ENCODE measurements around the gene FLT1.

The FLT1 gene

DNA sequence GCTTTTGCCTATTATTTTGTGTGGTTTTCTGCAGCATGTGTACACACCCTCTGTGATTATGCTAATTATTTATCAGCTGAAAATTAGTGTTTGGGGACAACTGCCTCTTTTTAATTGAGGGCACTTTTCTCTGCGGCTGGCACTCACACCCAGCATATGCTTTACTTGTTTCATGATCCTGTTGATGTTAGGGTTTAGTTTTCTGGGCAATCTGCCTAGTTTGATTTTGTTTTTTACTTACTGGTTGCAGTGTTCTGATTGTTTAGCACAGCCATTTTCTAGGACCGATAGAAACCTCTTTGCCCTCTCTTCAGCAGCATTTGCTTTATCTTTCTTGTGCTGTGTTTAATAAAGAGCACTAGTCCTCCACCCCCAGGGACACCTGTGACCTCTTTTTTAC is 195.0 kb downstream of the FLT1 start:
- no peak for DNase-seq

DNA sequence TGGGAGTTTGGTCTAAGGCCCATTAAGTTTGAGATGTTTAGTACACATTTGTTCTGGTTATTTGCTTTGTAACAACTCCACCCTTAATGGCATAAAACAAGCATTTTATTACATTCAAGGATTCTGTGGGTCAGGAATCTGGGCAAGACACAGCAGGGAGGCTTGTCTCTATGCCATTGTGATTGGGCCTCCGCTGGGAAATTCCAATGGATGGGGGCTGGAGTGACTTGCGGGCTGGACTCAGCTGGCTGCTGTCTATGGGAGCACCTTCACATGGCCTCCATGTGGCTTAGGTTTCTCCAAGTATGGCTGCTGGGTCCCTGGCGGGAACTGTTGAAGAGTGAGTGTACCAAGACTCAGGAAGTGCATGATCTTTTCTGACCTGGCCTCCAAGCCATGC is 197.6 kb downstream of the FLT1 start:
- no peak for DNase-seq

DNA sequence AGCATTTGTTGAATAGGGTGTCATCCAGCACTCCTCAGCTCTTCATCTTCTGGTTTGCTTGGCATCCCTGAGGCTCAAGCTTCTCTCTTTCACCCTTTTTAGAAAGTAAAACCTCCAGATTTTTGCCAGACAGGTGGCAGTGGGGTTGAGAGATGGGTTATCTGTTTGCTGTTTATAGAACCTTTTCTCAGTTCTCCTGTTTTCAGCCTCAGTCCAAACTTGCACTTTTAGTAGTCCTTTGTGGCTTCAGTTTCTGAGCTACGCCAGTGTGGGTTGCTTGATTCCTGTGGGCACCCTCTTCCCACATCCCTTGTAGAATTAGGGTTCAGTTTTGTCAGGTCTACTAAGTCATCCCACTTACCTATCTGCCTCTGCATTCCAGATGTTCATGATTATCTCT is 208.7 kb downstream of the FLT1 start:
- DNase-seq, result no peak

DNA sequence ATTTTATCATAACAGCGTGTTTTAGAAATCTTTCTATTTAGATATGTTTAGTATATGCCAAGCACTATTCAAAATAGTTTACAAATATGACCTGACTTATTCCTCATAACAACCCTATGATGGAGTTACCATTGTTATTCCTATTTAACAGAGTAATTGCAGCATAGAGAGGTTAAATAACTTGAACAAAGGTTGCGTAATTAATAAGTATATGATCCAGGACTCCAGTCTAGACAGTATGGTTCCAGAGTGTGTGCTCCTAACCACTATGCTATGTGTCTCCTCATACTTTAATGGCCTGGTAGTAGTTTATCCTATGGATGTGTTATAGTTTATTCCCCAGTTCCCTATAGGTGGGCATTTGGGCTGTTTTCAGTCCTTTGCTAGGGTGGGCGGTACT is 211.3 kb downstream of the FLT1 start:
- DNase-seq, result no peak

DNA sequence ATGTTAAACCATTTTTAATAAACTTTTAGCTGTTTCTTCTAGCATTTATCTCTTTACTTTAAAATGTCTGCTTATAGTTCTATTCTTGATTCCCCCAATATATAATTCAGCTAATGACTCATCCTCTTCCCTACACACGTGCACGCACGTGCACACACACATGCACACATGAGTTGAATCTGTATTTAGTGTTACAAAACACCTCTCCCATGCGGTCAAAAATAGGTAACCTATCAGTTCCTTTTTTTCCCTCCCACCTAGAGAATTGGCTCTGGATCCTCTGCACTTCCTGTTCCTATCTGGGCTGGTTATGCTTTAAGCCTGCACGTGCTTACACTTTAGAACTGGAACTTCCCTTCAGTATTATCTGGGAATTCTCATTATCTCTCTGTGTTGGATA is 212.5 kb downstream of the FLT1 start:
- DNase-seq, result no peak

DNA sequence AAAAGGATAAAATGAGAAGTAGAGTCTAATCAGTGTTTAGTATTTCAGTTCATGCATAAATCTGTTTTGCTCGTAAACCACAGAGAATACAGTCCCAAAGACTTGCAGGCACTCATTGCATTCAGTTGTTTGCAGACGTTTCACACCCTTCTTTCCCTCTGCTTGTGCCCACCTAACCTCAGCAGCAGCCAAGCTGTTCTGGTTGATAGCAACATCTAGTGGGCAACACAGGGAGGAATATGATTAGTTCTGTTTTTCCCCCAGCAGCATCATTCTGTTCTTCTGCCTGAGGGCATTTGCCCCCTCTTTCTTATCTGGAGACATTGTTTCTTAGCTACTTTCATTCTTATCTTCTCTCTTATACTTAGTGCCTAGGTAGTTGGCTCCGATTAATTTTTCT is 221.0 kb downstream of the FLT1 start:
- no peak for DNase-seq

DNA sequence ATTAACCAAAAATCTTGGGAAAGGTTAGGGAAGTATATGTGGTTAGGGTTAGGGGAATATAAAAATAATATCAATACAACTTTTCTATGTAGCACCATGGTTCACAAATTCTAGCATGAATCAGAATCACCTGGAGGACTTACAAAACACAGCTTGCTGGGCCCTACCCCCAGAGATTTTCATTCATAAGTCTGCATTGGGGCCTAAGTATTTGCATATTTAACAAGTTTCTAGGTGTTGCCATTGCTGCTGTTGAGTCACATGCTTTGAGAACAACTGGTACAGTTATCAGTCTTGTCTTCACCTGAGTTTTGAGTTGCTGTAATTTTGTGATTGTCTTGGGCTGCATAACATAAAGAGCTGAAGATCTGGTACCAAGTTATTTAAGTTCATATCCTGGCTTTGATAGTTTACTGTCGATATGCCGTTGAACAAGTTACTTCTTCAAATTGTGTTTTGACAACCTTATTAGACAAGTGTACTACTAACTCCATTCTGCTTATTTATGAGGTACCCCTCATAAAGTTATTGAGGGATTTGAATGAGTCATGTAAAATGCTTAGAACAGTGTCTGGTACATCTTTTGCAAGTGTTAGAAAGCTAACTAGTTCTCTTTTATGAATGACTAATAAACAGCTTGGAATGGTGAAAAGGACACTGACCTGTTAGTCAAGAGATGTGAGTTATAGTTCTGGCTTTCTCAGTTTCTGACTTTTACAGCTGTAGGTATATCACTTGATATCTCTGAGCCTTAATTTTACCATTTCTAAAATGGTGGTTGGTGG is 223.7 kb downstream of the FLT1 start:
- no peak for DNase-seq

DNA sequence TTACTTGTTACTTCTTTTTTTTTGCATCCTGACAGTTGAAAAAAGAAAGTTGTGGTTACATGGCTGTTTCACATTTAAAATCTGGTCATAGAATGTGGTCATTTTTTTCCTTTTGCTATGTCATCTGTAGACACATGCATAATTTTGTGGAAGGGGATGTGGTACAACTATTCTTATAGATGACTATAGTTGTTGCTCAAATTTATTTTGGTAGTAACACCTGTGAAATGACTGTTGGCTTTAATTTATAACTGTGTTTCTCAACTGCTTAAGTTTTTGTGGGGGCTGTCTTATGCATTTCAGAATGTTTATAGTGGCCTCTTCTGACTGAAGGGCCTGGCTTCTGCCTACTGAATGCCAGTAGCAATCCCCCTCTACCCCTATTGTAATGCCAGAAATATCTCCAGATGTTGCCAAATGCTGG is 226.1 kb downstream of the FLT1 start:
- DNase-seq, result peak; percentile 87

DNA sequence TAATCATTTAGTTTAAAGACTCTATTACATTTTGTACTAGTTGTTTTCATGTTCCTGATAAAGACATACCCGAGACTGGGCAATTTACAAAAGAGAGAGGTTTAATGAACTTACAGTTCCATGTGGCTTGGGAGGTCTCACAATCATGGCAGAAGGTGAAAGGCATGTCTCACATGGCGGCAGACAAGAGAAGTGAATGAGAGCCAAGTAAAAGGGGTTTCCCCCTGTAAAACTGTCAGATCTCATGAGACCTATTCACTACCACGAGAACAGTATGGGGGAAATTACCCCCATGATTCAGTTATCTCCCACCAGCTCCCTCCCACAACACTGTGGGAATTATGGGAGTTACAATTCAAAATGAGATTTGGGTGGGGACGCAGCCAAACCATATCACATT is 227.4 kb downstream of the FLT1 start:
- peak; percentile 13 for DNase-seq

DNA sequence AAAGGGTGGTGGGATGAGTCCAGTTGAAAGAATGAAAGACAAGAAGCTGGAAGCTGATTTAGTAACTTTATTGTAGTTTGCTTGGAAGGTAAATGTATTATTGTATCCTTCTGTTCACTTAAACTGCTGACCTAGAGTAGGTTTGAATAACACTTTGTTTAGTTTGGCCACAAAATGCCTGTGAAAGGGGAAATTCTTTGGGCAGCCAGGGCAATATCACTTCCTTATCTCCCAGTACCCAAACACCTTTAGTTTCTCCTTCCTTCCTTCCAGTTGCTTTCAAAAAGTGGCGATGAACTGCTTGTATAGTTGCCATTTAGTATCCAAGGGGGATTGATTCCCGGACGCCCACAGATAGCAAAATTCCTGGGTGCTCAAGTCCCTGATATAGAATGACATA is 236.5 kb downstream of the FLT1 start:
- DNase-seq, result no peak

DNA sequence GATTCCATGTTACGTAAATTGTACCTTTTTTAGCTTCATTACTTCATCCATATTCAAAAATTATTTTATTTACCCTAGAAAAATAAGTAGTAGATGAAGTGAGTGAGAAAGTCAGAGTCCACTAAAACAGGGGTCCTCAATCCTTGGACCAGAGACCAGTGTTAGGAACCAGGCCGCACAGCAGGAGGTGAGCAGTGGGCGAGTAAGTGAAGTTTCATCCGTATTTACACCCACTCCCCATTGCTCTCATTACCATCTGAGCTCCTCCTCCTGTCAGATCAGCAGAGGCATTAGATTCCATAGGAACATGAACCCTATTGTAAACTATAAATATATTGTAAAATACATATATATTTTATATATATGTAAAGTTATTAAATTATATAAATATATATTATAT is 237.6 kb downstream of the FLT1 start:
- no peak for DNase-seq

DNA sequence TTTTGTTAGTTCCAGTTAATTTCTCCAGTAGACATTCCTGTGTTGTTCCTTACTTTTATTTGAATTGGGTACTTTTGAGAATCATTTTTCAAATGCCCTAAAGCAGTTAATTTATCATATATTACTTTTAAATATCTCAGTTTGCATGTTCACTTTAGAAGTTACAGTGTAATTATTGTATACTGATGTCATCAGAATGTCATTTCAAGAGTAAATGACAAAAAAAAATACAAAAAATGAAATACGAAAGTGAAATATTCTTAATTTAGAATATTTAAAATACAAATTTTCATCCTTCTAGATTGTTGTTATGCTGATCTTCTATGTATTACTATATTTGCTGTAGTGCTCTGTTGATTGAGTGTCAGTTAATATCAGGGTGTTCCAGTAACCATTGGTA is 242.4 kb downstream of the FLT1 start:
- no peak for DNase-seq

DNA sequence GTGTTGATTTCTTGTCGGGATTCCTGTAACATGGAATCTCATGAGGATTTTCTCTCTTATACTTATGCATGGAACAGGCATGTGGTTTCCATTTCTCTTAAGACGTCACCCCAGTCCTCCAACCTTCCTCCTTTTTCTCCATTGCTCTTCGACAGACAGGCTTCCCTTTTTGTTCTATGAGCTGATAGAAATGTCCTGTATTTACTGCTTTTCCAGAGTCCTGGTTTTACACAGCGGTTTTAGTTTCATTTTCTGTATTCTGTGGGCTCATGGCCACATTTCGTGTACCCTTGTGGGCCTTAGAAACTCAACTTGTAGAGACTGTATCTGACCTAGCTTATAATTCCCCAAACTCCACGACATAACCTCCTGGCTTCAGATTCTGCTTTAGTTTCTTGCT is 243.5 kb downstream of the FLT1 start:
- DNase-seq, result no peak

DNA sequence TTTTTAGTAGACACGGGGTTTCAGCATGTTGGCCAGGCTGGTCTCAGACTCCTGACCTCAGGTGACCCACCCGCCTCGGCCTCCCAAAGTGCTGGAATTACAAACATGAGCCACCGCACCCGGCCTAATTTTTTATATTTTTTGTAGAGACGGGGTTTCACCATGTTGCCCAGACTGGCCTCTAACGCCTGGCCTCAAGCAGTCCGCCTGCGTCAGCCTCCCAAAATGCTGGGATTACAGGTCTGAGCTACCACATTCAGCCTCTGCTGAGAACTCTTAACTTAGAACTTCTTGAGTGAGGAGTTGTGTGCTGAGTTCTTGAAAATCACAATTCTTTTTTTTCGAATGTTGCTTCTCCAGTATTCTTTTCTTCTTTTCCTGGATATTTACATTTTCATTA is 244.4 kb downstream of the FLT1 start:
- no peak for DNase-seq
